Fibroblast of skin of left quadriceps (primary cell): ENCODE measurements around the gene POTEE.
"Not testable (repeated sequence)": the region's sequence is repeated elsewhere in the genome, so short reads cannot be mapped to it uniquely, and the experiment has no call there.

Experiments
- DNase-seq, 2 experiments: peaks; one replicate each; pipeline ENCODE4 v3.0.0-alpha.2; 2013; ENCODE audit warnings: low read depth in 2 of 2

The POTEE gene

DNA sequence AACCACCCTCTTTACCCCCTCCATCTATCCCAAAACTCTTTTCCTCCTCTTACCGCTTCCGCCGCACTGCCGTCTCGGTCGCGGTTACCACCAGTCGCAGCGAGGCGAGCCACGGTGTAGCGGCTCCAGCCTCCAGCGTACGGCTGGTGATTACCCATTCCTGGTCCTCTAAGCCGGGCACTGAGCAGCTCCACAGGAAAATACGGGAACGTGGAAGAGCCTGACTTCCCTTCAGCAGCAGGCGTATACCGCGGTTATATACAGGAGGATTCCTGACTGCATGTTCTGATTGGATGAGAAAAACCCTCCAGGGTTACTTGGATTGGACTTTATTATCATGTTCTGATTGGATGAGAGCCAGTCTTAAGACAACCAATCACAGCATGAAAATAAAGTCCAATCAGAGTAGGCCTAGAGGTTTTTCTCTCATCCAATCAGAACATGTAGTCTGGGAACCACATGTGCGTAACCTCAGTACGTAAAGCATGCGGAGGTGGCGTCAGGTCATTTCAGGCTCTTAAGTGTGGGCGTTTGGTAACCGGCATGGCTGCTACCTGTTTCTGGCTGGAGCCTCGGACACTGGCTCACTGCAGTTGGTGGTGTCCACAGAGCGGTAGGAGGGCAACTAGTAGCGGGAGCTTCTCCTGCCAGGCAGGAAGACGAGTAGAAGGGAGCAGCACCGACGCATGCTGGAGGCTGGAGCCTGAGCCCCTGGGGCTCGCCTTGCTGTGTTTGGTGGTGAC is at the start of gene POTEE:
POTEE (plus strand) TSS at position 507 of the 743 bp plus-strand sequence. CDS start 8,867 bp downstream, outside the sequence.
- DNase-seq, result not testable (repeated sequence)

DNA sequence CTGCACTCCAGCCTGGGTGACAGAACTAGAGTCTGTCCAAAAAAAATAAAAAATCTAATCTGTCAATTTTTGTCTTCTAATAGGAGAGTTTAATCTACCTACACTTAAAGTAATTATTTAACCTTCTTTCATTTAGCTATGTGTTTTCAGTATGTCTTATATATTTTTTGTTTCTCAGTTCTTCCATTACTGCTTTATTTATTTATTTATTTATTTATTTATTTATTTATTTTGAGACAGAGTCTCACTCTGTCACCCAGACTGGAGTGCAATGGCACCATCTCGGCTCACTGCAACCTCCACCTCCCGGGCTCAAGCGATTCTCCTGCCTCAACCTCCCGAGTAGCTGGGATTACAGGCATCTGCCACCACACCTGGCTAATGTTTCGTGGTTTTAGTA is 43.8 kb upstream of the POTEE start:
- DNase-seq, result not testable (repeated sequence)

DNA sequence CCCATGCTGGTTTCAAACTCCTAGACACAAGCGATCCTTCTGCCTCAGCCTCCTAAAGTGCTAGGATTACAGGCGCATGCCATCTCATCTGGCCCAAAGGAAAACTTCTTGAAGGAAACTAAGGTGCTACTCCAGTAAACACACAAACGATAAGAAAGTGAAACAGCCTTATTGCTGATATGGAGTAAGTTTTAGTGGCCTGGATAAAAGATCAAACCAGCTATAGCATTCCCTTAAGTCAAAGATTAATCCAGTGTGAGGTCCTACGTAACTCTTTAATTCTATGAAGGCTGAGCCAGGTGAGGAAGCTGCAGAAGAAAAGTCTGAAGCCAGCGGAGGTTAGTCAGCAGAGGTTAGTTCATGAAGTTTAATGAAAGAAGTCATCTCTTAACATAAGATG is 40.8 kb upstream of the POTEE start:
- no peak for DNase-seq

DNA sequence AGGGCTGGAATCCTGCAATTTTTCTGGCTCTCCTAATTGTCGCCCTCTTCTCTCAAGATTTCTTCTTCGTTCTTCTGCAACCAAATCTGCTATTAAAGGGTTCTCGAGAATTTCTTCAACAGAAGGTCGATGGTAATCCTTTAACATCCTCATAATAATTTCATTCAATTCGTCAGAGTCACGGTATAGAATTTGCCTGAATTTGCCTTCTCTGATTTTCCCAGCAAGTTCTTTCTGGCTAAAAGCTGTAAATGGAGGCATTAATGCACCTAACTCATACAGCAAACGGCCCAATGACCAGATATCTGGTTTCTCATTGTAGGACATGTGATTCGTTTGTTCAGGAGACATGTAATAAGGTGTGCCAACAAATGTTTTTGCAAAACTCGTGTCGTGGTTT is 31.3 kb upstream of the POTEE start:
- not testable (repeated sequence) for DNase-seq

DNA sequence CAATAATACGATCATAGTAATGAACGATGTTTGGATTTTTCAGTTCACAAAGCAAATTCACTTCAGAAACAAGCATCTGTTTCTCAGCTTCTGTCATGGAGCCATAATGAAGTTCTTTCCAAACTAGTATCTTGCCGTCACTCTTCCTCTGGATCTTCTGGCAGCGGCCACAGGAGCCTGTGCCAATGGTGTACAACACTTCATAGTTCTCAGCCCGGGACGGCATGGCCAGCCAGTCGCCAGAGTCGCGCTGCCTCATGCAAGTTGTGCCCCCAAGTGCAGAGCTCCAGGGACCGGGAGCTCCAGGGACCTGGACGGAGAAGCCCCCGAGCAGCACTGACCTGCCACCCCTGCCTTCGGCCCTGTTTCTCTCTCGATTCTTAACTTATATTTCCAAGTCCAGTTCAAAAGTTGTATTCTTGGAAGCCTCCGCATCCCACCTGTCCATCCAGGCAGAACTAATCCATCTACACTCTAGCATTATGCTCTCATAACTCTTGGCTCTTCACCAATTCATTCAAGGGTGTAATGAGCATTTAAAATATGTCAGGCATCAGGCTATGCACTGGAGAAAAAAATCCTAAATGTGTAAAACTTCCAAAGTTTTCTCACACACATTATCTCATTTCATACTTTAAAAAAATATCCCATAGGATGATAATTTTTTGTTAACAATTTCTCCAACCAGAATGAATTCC is 30.5 kb upstream of the POTEE start:
- DNase-seq, result not testable (repeated sequence)

DNA sequence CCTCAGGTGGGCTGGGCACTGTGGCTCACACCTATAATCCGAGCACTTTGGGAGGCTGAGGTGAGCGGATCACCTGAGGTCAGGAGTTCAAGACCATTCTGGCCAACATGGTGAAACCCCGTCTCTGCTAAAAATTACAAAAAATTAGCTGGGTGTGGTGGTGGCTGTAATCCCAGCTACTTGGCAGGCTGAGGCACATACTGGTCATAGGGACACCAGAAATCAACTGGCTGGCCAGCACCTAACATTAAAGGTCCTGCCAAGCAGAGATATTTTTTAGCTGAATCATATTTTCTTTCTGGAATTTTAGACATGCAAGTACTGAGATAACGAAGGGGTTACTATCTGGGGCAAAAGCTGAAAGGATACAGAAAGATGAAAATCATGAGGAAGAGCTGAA is 27.9 kb upstream of the POTEE start:
- not testable (repeated sequence) for DNase-seq

DNA sequence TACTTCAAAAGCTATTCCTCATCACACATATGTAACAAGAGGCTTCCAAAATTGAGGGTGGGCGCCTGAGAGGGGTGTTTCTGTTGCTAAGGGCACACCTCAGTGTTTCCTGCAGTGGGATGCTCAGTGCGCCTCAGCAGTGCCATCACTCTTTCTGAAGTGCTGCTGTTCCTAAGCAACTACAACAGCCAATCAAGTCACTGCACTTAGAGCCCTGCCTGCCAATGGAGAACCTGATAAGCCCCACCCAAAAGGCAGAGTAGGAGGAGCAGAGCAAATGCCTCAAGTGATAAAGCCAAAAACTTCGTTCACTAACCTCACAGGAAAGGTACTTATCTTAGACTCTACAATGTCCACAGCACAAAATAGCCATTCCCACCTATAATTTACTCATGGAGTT is 15.9 kb upstream of the POTEE start:
- not testable (repeated sequence) for DNase-seq

DNA sequence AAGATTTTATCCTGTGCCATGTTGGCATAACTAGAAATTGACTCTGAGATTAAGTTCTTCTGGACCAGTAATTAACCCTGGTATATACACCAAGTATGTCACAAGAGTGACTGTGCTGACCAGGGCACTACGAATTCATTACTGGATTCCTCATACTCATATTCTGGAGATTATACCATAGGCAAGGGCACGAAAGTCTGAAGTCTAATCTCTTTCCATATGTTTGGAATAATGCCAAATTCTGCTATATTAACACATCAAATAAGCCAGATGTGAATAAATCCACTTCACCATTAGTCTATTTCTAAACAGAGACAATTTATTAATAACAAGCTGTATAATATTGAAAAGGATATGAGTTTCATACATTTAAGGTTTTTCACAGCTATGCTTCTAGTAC is 13.2 kb upstream of the POTEE start:
- not testable (repeated sequence) for DNase-seq

DNA sequence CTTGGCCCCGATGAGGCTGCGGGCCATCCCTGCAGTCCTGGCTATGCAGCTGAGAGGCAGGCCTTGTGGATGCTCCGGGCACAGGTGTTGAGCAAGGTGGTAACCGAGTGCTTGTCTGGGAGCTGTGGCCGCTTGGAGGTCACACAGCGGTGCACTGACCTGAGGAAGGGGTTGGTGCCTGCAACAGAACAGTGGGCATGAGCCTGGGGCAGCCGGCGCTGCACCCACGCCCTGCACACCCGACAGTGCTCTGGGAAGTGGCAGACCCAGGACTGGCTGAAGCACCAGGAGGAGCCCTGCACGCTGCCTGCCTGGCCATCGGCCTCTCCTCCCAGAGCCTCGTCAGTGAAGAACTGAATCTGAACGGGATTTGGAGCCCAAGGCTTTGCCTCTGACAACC is 8.2 kb upstream of the POTEE start:
- DNase-seq, result no peak

DNA sequence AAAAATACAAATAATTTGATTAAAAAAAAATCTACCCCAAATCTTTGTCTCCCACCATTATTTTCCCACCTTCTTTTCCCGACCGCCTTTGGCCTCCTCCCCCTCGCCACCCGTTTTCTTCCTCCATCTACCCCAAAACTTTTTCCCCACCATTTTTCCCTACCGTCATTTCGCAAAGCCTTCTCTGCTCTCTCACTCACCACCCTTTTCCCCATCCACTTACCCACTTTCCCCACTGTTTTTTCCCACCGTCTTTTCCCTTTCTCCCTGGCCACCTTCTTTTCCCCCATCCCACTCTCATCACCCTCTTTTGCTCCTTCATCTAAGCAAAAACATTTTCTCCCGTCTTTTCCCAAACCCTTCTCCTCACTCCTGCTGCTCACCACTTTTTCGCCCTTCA is 1.5 kb upstream of the POTEE start:
- DNase-seq, result not testable (repeated sequence)

DNA sequence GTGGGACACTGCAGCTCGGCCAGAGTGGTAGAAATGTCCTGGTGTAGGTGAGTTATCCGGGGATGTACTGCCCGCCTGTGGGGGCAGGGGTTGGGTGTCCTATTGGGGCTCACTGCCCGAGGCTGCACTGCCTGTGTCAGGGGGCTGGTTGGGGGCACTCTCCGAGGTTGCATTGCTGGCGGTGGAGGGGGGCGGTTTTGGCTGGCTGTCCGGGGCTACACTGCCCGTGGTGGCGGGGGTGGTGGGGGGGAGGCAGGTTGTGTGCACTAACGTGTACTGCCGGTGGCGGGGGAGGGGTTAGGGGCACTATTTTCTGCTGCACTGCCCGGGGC is 403 bp downstream of the POTEE start:
- DNase-seq, result not testable (repeated sequence)

DNA sequence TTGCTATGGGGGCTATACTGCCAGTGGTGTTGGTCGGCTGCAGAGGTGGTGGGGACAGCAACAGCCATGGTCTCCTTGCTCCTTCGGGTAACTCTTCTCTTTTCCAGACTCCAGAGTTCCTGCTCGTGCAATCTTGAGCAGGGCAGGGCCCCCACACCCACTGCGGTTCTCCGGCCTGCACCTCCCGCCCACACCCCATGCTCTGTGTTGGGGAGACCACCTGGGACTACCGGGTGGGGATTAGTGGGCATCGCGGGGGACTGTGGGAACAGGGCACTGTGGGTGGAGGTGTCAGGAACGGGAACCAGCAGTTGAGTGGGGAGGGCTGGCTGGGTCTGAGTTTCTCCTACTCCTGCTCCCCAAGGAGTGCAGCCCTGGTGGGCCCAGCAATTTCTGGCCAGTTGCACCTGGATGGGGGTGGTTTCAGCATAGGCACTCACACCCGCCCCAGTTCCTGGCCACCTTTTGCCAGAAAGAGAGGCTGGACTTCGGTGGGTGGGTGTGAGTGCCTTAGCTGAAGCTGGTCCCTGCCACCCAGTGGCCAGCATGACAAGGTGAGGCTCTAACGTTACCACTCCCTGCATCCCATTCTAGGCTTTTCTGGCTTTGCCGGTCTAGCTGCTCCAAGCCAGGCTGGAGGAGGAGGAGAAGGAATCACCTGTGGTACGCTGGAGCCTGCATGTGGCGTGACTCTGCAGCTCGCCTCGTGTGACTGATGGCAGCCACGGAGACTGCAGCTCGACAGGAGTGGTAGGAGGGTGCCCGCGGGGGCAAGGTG is 1.3 kb downstream of the POTEE start:
- not testable (repeated sequence) for DNase-seq

DNA sequence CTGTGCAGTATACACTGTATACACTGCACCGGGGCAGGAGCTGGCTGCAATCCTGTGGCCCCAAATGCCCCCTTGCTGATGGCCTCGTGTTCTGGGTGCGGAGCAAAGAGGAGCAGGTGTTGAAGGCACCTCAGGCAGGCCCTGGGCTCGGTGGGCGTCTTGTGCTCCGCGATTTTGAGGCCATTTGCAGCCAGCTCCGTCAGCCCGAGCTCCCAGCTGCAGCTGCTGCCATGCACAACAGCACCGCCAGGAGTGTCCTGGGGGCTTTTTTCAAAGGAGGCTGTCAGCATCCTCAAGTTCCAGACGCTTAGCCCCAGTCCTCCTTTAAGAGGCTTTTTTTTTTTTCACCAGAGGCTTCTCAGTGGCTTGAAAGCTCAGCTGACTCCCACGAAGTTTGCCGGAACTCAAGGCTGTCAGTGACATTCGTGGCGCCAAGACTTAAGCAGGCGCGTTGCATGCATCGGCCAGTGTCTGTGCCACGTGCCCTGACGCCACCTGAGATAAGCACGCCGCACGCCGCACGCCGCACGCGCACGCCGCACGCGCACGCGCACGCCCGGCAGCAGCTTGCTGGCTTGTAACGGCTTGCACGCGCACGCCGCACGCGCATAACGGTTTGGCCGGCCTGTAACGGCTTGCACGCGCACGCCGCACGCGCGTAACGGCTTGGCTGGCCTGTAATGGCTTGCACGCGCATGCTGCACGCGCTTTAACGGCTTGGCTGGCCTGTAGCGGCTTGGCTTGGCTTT is 8.1 kb downstream of the POTEE start:
- not testable (repeated sequence) for DNase-seq

DNA sequence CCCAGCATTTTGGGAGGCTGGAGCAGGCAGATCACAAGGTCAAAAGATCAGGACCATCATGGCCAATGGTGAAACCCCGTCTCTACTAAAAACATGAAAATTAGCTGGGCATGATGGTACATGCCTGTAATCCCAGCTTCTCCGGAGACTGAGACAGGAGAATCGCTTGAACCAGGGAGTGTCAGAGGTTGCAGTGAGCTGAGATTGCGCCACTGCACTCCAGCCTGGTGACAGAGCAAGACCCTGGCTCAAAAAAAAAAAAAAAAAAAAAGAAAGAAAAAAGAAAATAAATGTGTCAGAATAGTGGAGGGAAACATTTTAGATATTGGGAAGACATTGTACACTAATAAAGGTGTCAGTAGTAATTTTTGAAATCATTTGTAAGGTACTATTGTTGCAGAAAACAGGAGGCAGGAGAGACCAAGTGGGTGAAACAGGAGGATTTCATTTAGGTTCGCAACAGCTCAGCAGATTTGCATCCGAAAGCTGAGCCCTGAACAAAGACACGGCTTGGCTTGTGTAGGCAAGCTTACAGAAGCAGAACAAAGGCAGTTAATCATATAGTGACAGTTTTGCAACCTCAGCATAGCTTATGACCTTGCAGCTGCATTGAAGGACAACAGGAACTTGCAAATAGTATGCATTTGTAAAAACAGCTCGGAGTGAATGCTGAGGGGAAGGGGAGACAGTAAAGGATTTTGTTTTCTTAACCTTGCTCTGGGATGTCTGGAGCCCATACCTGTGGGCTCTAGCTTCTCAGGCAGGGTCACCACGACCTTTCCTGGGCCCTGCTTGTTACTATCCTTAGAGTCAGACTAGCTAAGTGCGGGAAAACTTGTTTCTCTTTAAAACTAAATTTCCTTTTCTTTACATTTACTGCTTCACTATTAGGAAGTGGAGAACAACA is 26.5 kb downstream of the POTEE start:
- DNase-seq, result not testable (repeated sequence)
